ENCODE data around the gene POLK.

GRCh38 chr5:75551471-75551870 lies 39.8 kb downstream of the POLK start:
- no peak for TF ChIP-seq POLR2A (IDR thresholded peaks at IDR 0.05)
- TF ChIP-seq CTCF (IDR thresholded peaks at IDR 0.05 in 4 of 5, conservative IDR thresholded peaks at IDR 0.05 in 1 of 5): no peak

All from gastrocnemius medialis (tissue), 4 donors.